ENCODE results near the gene CD53.
"Not testable (repeated sequence)": the region's sequence is repeated elsewhere in the genome, so short reads cannot be mapped to it uniquely, and the experiment has no call there.

Gene CD53

DNA sequence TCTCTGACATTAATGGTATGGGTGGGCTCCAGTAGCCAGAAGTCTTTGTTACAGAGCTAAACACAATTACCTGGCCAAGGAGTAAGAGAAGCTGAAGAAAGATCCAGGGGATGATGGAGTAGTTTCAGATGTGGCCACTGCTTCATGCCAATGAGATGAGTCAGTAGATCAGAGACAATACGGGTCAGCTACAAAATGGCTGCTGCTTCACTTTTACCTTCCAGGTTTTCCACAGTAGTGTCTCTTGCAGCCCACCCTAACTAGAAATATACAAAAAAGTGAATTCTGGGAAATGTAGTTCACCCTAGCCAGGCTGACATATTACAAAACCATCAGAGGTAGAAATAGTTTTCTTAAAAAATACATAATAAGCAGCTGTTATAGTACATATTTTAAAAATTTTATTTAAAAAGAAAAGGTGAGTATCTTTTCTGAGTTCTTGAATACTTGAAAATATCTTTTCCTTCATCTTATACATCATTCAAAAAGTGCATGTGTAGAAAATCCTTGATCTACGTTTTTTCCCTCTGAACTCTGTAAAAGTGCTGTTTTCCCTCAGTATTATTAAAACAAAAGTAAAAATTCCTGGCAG is 54.6 kb downstream of the CD53 start:
- no peak overlapping the region for H3K4me3 ChIP-seq (ENCODE audit: control insufficient read depth, low read depth, low read length)
- DNase-seq (ENCODE audit: low read depth) = no peak
- TF ChIP-seq, protein P1, sequence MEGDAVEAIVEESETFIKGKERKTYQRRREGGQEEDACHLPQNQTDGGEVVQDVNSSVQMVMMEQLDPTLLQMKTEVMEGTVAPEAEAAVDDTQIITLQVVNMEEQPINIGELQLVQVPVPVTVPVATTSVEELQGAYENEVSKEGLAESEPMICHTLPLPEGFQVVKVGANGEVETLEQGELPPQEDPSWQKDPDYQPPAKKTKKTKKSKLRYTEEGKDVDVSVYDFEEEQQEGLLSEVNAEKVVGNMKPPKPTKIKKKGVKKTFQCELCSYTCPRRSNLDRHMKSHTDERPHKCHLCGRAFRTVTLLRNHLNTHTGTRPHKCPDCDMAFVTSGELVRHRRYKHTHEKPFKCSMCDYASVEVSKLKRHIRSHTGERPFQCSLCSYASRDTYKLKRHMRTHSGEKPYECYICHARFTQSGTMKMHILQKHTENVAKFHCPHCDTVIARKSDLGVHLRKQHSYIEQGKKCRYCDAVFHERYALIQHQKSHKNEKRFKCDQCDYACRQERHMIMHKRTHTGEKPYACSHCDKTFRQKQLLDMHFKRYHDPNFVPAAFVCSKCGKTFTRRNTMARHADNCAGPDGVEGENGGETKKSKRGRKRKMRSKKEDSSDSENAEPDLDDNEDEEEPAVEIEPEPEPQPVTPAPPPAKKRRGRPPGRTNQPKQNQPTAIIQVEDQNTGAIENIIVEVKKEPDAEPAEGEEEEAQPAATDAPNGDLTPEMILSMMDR (IDR thresholded peaks at IDR 0.05; ENCODE audit: control insufficient read depth, insufficient read depth, low read depth, low read length, missing control alignments) = no peak

DNA sequence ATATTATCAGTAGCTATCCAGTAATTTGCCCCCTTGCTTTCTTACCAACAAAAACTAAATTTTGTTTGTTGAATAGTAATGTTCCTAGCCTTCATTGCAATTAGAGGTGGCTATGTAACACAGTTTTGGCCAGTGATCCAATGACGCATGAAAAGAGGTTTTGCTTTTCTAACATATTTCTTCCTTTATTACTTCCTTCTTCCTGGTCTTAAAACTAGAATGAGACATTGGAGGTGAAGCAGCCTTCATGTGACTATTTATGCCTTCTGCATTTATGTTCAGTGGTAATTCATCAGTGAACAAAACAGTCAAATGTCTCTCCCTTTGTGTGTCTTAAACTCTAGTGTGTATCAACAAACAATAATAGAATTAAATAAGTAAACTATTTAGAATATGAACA is 55.2 kb downstream of the CD53 start:
- no peak overlapping the region for H3K4me3 ChIP-seq (ENCODE audit: control insufficient read depth, low read depth, low read length)
- no peak for DNase-seq (ENCODE audit: low read depth)
- TF ChIP-seq, protein P1 (IDR thresholded peaks at IDR 0.05; ENCODE audit: control insufficient read depth, insufficient read depth, low read depth, low read length, missing control alignments) = no peak

DNA sequence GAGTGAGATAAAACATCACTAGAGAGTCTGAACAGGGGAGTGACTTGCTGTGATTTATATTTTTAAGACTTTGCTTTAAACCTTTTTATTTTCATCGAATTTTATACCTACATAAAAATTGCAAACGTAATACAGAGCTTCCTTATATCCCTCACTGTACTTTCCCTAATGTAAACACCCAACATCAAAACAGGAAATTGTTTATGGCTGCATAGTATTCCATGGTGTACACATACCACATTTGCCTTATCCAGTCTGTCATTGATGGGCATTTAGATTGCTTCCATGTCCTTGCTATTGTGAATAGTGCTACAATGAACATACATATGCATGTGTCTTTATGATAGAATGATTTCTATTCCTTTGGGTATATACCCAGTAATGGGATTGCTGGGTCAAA is 56.0 kb downstream of the CD53 start:
- TF ChIP-seq, protein P1 (IDR thresholded peaks at IDR 0.05; ENCODE audit: control insufficient read depth, insufficient read depth, low read depth, low read length, missing control alignments) = no peak
- no peak overlapping the region for H3K4me3 ChIP-seq (ENCODE audit: control insufficient read depth, low read depth, low read length)
- no peak for DNase-seq (ENCODE audit: low read depth)

DNA sequence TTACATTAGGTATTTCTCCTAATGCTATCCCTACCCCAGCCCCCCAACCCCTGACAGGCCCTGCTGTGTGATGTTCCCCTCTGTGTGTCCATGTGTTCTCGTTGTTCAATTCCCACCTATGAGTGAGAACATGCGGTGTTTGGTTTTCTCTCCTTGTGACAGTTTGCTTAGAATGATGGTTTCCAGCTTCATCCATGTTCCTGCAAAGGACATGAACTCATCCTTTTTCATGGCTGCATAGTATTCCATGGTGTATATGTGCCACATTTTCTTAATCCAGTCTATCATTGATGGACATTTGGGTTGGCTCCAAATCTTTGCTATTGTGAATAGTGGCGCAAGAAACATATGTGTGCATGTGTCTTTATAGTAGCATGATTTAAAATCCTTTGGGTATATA is 58.1 kb downstream of the CD53 start:
- not testable (repeated sequence) for H3K4me3 ChIP-seq (ENCODE audit: control insufficient read depth, low read depth, low read length); DNase-seq (ENCODE audit: low read depth)

DNA sequence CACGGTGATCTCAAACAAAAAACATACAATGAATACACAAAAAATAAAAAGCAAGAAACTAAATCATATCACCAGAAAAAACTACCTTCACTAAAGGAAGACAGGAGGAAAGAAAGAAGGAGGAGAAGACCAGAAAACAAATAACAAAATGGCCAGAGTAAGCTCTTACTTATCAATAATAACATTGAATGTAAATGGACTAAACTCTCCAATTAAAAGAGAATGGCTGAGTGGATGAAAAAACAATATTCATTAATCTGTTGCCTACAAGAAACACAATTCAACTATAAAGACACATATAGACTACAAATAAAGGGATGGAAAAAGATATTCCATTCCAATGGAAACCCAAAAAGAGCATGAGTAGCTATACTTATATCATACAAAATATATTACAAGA is 63.6 kb downstream of the CD53 start:
- DNase-seq (ENCODE audit: low read depth) = no peak
- no peak overlapping the region for H3K4me3 ChIP-seq (ENCODE audit: control insufficient read depth, low read depth, low read length)
- TF ChIP-seq, protein P1 (IDR thresholded peaks at IDR 0.05; ENCODE audit: control insufficient read depth, insufficient read depth, low read depth, low read length, missing control alignments) = no peak

DNA sequence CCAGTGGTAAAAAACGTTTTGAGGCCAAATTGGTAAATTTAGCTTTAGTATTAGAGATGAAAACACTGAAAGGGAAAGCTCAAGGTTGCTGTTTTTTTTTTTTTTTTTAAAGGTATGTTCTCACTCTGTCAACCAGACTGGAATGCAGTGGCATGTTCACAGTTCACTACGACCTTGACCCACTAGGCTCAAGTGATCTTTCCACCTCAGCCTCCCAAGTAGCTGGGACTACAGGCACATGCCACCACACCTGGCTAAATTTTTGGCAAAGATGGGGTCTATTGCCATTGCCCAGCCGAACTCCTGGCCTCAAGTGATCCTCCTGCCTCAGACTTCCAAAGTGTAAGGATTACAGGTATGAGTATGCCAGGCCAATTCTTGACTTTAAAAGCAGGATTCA is 71.9 kb downstream of the CD53 start:
- H3K4me3 ChIP-seq (ENCODE audit: control insufficient read depth, low read depth, low read length) = no peak overlapping the region
- no peak for DNase-seq (ENCODE audit: low read depth)
- TF ChIP-seq, protein P1 (IDR thresholded peaks at IDR 0.05; ENCODE audit: control insufficient read depth, insufficient read depth, low read depth, low read length, missing control alignments) = no peak

DNA sequence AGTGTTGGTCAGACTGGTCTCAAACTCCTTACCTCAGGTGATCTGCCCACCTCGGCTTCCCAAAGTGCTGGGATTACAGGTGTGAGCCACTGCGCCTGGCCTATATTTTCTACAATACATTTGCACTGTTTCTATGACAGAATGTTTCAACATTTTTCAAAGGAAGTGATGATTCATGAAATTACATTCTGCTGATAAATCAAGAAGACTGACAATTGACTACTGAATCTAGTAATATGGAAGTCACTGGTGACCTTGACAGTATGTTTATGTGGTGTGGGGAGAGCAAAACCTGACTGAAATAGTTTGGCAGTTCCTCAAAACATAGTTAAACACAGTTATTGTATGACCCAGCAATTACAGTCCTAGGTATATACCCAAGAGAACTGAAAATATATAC is 72.7 kb downstream of the CD53 start:
- no peak for DNase-seq (ENCODE audit: low read depth)
- TF ChIP-seq, protein P1 (IDR thresholded peaks at IDR 0.05; ENCODE audit: control insufficient read depth, insufficient read depth, low read depth, low read length, missing control alignments) = no peak

More for the DNA sequence above, 72.7 kb downstream of the CD53 start:
- H3K4me3 ChIP-seq (ENCODE audit: control insufficient read depth, low read depth, low read length) = no peak overlapping the region

Data from AG09309 (cell line).